Transverse colon (tissue), 4 donors: ENCODE data around the gene UGT3A1.

Source experiments
- POLR2A ChIP-seq: fragments of 450-650 bp; IDR thresholded peaks from one replicate; pipeline ENCODE4 v1.6.1; 2016; ENCODE audit warnings: antibody characterized with exemption, mild to moderate bottlenecking, moderate library complexity
- POLR2AphosphoS5 ChIP-seq, 3 donors: sonication (generic); formaldehyde crosslinking; IDR thresholded peaks; one replicate each; pipeline ENCODE4 v1.6.1; 2016; ENCODE audit warnings: antibody characterized with exemption in 3 of 3
- TF ChIP-seq, protein P1 (sequence below), 5 experiments: fragments of 200-600 bp in 3 of 5; fragments of 450-650 bp in 2 of 5; sonication (generic) in 3 of 5; IDR thresholded peaks; 1 replicate in 2 of 5; 2 replicates in 3 of 5; pipeline ENCODE4 v1.5.1; 2016 to 2017; ENCODE audit warnings: antibody characterized with exemption in 5 of 5, inconsistent platforms in 3 of 5, mild to moderate bottlenecking in 2 of 5, moderate library complexity in 1 of 5

DNA sequence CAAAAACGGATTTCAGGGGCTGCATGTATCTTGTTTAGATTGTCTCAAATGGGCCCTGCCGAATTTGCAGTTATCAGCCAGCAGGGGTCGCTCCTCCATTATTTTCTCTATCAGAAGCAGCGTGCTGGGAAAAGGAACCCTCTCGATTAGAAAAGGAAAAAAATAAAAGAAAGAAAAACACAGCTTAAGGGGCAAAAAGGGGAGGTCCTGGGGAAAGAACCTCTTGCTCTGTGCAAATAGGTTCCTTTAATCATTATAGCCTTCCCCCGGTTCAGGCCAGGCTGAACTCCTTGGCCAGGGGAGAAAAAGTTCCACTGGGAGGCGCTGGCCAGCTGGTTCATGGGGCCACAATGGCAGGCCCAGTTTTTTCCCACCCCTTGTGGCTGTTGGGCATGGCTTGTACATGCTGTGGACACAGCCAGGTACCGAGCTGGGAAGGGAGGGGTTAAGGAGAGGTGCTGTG lies 27.8 kb downstream of the UGT3A1 start:
- TF ChIP-seq, protein P1, sequence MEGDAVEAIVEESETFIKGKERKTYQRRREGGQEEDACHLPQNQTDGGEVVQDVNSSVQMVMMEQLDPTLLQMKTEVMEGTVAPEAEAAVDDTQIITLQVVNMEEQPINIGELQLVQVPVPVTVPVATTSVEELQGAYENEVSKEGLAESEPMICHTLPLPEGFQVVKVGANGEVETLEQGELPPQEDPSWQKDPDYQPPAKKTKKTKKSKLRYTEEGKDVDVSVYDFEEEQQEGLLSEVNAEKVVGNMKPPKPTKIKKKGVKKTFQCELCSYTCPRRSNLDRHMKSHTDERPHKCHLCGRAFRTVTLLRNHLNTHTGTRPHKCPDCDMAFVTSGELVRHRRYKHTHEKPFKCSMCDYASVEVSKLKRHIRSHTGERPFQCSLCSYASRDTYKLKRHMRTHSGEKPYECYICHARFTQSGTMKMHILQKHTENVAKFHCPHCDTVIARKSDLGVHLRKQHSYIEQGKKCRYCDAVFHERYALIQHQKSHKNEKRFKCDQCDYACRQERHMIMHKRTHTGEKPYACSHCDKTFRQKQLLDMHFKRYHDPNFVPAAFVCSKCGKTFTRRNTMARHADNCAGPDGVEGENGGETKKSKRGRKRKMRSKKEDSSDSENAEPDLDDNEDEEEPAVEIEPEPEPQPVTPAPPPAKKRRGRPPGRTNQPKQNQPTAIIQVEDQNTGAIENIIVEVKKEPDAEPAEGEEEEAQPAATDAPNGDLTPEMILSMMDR (IDR thresholded peaks at IDR 0.05): peak; percentile 33 to 57 (median 41)
- TF ChIP-seq POLR2AphosphoS5 (IDR thresholded peaks at IDR 0.05) (no peak), POLR2A (no peak)
